Measurements from ENCODE around the gene HHAT.

- TF ChIP-seq CTCF (conservative IDR thresholded peaks at IDR 0.05; ENCODE audit: low read length): no peak
- no peak for TF ChIP-seq EZH2phosphoT487 (IDR thresholded peaks at IDR 0.05; ENCODE audit: borderline replicate concordance)
Observed at GRCh38 chr1:210482491-210482890, 153.8 kb downstream of the HHAT start.

Data from Loucy (cell line).